HG02759 (cell line): ENCODE measurements around the gene HCFC1.

Source experiments
- ATAC-seq: cut with Tn5 transposase; IDR thresholded peaks from one replicate; pipeline ENCODE4 v1.9.1; 2021; ENCODE audit warnings: mild to moderate bottlenecking, moderate library complexity; ENCODE audit not compliant: unreplicated experiment

Gene HCFC1

GRCh38 chrX:153941336-153942252 is 30.0 kb downstream of the HCFC1 start:
- ATAC-seq: no peak

- no peak for ATAC-seq
Measured at GRCh38 chrX:153939573-153939972, 32.0 kb downstream of the HCFC1 start.

GRCh38 chrX:153938226-153938786 is 33.3 kb downstream of the HCFC1 start:
- ATAC-seq: no peak

- ATAC-seq: no peak
Measured at GRCh38 chrX:153937056-153937455, 34.6 kb downstream of the HCFC1 start.

- ATAC-seq: peak; percentile 12
Measured at GRCh38 chrX:153935326-153935851, 36.2 kb downstream of the HCFC1 start.

GRCh38 chrX:153934762-153935325 is 36.8 kb downstream of the HCFC1 start, which contains the start of gene NAA10:
NAA10 (minus strand) TSS chrX:153935037; CDS start chrX:153934904, 133 bp downstream.
- ATAC-seq: peak; percentile 93

- ATAC-seq: peak; percentile 26
Measured at GRCh38 chrX:153934148-153934761, 37.4 kb downstream of the HCFC1 start.

- ATAC-seq: no peak
Measured at GRCh38 chrX:153933748-153934147, 37.9 kb downstream of the HCFC1 start.

- no peak for ATAC-seq
Measured at GRCh38 chrX:153932220-153932915, 39.2 kb downstream of the HCFC1 start.

- no peak for ATAC-seq
Measured at GRCh38 chrX:153931748-153932147, 39.9 kb downstream of the HCFC1 start.

- ATAC-seq: no peak
Measured at GRCh38 chrX:153931151-153931550, 40.5 kb downstream of the HCFC1 start.

GRCh38 chrX:153930011-153930910 is 41.4 kb downstream of the HCFC1 start:
- no peak for ATAC-seq

- ATAC-seq: no peak
Measured at GRCh38 chrX:153929576-153929975, 42.0 kb downstream of the HCFC1 start.

- ATAC-seq: no peak
Measured at GRCh38 chrX:153928846-153929245, 42.8 kb downstream of the HCFC1 start.

GRCh38 chrX:153927922-153928760 is 43.5 kb downstream of the HCFC1 start:
- peak; percentile 71 for ATAC-seq

- no peak for ATAC-seq
Measured at GRCh38 chrX:153927672-153927921, 44.0 kb downstream of the HCFC1 start.

GRCh38 chrX:153926858-153927671 is 44.6 kb downstream of the HCFC1 start:
- ATAC-seq: peak; percentile 36

- no peak for ATAC-seq
Measured at GRCh38 chrX:153926552-153926857, 45.1 kb downstream of the HCFC1 start.
